Measurements from ENCODE around the gene S100A7.

S100A7 gene

DNA sequence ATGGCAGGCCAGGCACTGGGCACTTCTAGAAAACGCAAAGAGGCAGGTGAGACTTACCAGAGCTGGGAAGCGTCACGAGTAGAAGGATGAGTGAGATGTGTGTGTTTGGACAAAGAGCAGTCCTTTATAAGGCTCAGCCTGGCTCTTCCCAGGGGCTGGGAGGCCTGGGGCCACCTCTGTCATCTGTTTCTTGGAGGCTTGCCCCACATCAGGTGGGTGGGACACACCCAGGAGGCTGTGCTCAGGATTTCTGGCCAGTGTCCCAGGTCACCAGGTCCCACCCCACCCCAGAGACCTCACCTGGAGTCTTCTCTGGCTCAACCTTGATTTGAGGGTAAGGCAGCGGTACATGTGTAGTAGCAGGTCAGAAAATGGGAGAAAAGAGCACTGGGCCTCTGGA lies at the start of gene S100A7:
Gene S100A7, minus strand, starts transcription at position 101 of the 400 bp plus-strand sequence. CDS start 1,638 bp downstream, outside the sequence.
- no peak for DNase-seq (ENCODE audit: low read depth, low spot score)

DNA sequence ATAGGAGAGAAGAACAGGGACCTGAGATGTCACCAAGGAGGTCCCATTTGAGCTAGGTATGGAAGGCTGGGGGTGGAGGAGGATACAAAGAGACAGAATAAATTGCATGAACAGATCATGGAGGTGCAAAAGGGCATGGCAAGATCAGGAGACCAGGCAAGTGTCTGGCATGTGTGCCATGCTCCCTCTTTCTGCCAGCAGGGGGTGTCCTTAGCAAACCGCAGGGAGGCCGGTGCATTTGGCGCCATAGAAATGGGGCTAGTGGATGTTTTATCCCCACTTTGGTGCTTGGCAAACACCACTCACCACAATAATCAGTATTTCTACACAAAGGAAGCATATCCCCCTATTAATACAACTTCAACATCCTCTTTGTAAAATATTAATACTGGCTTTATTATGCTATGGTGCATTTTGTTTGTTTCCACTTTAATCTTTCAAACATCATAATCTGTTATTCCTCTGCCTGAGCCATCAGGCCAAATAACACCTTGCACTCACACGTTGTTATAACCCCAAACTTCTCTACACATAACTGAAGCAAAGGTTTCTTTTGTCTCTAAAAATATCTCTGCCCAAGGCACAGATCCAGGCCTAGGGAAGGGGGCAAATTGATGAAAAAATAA lies 49.4 kb upstream of the S100A7 start:
- DNase-seq (ENCODE audit: low read depth, low spot score) = peak; percentile 39

DNA sequence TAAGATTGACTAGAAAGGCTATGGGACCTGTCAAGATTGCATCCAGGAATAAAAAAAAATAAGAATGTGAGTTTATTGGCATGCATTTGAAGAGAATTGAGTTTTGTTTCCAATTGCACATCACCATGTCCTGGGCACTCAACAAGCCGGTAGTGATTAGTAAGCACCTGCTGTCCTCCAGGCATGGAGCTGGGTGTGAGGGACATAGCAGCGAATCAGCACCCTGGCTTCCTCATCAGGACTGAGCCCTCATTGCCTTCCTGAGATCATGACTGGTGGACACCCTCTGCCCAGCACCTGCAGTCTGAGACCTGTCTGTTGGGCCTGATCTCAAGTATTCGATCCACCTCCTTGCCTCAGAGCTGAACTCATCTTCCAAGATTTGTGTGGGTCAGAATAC lies 48.6 kb upstream of the S100A7 start:
- no peak for DNase-seq (ENCODE audit: low read depth, low spot score)

DNA sequence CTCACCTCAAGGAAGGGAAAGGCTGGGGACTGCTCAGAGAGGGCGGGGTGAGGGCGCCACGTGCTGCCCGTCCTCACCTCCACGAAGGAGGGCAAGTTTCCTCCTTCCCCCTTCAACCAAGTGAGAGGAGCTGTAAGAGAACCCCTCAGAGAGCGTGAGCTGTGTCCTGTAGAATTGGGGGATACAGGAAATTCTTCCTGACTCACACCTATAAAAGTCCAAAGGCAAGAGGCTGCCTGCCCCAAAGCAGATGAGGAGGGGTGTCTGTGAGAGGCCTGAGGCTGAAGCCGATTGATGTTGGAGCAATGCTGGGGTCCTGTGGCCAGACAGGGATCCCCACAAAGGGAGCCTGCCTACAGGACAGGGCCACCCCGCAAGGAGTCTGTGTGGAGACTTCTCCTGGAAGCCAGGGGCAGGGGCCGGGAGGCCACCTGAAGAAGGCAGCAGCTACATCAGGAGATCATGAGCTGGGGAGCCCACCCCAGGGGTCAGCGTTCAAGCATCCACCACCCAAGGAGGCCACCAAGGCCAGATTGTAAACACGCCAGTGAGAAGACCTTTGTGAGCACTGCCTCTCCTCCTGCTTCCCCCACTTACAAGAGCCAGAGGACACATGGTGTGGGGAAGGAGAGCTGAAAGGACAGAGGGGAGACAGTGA lies 47.6 kb upstream of the S100A7 start:
- no peak for DNase-seq (ENCODE audit: low read depth, low spot score)

DNA sequence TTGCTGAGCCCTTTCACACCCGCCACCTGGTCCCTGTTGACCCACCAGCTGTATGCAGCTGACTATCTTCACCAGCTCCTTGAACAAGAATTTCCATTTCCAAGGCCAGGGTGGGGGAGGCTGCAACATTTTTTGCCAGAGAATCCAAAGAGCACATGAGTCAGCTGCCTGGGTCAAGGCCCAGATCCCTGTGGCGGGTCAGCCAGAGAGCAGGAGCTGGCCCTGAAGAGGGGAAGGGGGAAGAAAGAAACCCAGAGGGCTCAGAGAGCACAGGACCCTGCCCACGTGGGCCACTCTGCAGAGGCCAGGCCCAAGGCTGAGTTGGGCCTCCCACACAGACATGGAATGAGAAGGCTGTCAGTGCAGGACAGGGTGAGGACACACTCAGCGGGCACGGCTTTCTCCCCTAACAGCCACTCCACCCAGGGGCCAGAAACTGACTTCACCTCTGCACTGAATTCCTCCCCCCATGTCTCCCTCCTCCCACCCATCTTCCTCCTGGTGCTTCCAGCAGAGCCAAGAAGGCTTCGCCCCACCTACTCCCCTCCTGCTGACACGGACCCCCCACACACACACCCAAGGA lies 46.5 kb upstream of the S100A7 start:
- DNase-seq (ENCODE audit: low read depth, low spot score) = peak; percentile 89

DNA sequence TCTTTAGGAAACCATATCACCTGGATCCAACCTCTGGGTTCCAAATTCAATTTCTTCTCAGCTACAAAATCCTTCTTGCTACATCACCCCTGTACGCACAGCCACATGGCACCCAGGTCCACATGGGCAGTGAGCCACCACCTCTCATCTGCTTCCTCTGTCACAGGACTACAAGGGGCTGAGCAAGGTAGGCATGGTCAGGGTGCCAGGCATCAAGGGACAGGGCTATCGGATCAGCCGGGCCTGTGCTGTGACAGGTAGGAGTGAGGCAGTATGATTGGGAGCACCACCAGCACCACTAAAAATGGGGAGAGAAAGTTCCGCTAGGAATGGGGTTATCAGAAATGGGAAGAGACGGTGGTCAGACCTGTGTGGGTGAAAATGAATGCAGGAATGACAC lies 45.9 kb upstream of the S100A7 start:
- DNase-seq (ENCODE audit: low read depth, low spot score) = no peak

DNA sequence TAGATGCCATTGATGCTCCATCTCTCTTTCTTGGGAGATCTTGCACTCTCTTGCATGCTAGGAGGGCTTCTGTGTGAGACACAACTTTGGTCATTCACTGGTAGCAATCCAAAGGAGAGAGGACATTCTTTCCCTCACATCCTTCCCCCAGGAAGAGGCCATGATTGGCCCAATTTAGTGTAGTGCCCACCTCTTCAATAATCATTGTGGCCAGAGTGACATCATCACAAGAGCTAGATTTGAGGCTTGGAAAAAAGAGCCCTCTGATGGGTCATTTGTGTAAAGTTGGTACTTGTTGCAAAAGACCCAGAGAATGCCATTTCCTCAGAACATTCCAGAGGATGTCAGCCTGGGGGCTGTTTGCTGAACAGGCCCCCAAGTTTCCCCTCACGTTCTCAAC lies 45.1 kb upstream of the S100A7 start:
- no peak for DNase-seq (ENCODE audit: low read depth, low spot score)

DNA sequence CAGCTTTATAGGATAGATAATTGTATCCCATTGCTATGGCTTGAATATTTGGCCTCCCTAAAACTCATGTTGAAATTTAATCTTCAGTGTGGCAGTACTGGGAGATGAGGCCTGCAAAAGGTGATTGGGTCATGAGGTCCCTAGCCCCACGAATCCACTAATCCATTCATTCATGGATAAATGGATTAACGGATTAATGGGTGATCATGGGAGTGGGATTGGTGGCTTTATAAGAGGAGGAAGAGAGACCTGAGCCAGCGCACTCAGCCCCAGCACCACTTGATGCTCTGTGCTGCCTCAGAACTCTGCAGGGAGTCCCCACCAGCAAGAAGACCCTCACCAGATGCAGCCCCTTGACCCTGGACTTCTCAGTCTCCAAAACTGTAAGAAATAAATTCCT lies 43.3 kb upstream of the S100A7 start:
- DNase-seq (ENCODE audit: low read depth, low spot score) = no peak

DNA sequence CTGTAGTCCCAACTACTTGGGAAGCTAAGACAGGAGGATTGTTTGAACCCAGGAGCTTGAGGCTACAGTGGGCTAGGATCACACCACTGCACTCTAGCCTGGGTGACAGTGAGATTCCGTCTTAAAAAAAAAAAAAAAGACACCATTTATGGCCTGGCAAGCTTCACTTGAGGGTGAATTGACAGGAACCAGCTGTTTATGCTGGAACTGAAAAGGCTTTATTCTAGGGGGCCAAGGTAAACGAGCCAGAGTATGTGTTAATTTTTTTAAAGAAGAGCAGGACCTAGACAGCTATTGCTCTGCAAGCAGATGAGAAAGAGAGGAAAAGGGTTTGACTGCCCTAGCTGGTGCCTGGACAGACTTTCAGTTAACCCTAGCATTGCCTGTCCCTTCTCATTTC lies 38.3 kb upstream of the S100A7 start:
- no peak for DNase-seq (ENCODE audit: low read depth, low spot score)

DNA sequence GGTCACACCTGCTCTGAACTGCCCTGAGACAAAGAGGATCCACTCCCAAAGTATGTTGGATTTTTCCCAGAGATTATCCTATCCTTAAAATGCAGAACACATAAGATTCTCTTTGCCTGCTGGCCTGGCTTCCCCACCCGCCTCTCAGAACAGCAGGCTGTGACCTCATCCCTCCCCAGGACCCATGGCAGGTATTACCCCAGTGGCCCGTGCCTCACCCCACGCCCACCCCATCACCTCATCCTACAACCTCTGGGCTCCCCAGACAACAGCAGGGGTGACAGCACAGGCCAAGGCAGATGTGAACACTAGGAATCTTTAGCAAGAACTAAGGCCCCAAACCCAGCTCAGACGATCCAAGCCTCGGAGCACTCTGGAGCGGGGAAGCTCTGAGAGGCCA lies 35.1 kb upstream of the S100A7 start:
- DNase-seq (ENCODE audit: low read depth, low spot score) = no peak

DNA sequence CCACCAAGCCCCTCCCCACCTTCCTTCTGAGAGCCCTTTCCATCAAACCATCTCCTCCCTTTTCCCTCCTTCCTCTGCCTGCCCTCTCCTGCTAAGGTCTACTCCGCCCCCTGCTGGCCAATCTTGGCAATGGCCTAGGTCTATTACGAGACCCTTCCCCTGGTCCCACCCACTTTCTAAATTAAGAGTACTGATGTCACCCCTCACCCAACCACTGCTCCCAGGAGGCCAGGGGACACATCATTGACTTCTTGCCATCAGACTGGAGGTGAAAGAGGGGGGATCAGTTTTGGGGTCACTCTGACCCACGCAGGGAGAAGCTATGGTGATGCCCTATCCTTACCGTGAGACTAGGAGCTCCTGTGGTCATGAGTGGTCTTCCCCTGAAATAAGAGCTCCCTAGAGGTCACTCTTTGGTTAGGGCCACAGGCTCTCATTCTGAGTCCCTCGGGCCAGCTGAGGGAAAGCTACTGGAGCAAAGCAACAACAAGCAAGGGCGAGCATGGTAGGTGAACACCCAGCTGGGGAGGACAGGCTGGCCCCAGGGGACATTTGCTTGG lies 34.6 kb upstream of the S100A7 start:
- peak; percentile 83 for DNase-seq (ENCODE audit: low read depth, low spot score)

DNA sequence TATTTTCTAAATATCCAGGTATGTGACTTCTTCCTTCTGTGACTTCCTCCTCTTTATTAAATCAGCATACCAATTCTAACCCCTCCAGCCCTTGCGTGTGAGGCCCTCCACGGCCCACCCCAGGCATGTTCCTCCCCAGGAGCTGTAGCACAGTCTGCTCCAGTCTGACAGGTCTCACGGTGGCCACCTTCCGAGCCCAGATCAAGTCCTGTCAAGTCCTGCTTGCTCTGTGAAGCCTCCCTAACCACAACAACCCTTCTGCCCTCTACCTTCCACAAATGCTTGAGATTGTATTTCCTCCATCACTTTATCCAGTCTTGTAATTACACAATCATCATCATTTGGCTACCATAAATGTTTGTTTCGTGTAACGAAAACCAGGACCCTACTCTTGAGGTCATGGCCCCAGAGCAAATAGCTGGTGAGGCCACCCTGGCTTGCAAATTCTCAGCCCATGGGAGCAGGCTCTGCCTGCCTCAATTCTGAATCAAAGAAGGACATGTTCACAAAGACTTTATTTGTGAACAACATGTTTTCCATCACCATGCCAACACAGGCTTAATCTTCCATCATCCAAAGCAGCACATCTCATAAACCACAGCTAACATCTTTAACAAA lies 33.0 kb upstream of the S100A7 start:
- DNase-seq (ENCODE audit: low read depth, low spot score) = no peak

DNA sequence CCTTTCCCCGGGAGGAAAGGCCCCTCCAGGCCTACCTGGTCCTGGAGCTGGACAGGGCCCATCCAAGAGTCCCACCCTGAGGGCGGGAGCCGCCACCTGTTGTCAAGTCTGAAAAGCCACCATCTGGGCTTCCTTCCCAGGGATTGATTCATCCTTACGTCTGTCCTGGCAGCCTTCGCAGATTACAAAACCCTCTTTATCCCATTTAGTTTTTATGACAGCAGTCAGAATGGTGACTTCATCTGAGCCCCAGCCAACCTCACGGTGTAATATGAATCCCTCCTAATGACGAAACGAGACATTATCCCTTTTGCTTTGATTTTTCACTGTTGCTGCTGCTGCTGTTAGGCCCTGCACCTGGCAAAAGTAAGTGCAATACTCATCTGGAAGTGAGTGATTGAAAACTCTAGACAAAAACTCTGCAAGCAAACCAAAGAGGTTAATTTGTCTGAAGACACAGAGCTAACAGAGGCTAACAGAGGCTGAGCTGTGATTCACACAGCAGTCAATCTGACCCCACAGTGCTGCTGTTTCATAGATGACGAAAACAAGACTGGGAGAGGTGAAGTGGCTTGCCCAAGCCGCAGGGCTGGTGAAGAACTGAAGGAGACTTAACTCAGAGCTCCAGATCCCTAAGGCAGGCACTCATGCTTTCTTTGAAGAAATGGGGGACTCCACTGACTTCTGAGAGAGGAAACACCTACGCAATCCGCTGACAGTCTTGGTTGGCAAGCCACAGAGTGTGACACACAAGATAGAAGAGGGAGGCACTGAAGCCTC lies 30.0 kb upstream of the S100A7 start:
- peak; percentile 85 for DNase-seq (ENCODE audit: low read depth, low spot score)

DNA sequence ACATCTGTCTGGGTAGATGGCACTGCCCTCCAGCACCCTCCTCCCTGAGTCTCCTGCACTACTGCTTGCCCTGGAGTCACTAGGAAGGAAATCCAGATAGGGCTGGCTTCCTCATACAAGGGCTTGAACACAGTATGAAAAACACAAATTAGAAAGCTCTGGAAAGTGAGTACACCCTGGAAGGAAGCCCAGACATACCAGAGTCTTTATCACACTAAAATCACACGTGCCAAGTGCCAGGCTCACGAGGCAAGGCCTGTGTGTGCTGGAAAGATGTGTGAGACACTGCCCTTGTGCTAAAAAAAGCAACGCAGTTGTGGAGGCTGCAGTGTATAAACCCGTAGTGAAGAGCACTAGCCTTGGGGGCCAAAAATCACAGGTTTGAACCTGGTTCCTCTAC lies 28.3 kb upstream of the S100A7 start:
- DNase-seq (ENCODE audit: low read depth, low spot score) = peak; percentile 76

DNA sequence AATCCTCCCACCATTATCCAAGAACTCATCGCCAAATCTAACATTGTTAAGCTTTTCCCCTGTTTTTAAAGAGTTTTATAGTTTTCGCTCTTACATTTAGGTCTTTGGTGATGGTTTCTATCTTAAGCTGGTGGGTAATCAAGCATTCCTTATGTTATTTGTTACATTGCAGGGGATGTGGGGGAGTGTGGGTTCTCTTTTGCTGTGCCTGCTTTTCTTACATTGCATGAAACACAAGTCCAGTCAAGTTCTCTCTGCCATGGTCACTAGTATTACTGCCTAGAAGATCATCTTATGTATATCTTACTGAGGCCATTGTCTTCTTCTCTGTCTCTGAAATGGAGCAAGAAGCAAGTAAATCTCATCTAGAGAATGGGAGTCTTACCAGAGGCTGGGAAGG lies 27.3 kb upstream of the S100A7 start:
- no peak for DNase-seq (ENCODE audit: low read depth, low spot score)

DNA sequence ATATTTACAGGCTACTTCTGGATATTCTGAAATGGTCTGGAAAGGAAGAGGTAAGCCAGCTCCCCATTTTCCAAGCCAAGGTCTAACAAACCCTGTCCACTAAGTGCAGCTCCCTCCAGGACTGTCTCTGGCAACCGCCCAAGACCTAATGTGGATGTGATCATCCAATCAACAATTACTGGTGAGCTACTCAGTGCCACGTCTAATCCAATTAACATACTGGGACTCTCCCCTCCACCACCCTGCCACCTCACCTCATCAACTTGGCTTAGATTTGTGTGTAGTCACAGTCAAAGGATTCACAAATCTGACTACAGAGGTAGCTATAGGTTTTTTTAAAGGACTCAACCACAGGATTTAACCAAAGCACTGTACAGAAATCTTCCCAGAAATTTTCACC lies 25.4 kb upstream of the S100A7 start:
- no peak for DNase-seq (ENCODE audit: low read depth, low spot score)

DNA sequence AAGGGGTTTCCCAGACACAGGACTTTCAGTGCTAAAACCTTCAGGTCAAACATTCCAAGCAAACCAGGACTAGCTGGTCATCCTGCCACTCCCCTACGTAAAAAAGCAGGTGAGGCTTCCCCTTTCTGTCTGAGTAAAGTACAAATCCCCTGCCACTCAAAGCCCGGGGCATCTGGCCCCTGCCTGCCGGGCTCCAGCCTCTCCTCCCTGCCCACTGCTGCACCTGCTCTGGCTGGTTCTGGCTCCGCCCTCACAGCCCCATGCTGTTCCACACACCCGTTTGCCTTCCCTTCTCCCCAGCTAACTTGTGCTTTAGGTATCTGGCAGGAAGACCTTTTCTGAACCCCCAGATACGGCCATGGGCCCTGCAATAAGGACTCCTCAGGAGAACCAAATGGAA lies 23.3 kb upstream of the S100A7 start:
- no peak for DNase-seq (ENCODE audit: low read depth, low spot score)

DNA sequence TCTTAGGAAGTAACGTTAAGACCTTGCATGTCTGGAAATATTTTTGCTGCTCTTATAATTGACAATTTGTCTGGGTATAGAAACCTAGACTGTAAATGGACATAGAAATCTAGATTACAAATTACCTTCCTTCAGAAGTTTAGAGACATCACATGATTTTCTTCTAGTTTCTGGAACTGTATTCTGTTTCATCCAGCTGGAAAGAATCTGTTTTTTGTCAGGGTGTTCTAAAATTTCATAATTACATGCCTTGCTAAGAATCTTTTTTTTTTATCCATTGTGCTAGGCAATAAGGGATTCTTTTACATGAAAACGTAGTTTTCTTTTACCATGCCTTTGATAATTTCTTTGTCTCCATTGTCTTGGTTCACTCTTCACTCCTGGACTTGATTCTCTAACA lies 20.7 kb upstream of the S100A7 start:
- no peak for DNase-seq (ENCODE audit: low read depth, low spot score)

DNA sequence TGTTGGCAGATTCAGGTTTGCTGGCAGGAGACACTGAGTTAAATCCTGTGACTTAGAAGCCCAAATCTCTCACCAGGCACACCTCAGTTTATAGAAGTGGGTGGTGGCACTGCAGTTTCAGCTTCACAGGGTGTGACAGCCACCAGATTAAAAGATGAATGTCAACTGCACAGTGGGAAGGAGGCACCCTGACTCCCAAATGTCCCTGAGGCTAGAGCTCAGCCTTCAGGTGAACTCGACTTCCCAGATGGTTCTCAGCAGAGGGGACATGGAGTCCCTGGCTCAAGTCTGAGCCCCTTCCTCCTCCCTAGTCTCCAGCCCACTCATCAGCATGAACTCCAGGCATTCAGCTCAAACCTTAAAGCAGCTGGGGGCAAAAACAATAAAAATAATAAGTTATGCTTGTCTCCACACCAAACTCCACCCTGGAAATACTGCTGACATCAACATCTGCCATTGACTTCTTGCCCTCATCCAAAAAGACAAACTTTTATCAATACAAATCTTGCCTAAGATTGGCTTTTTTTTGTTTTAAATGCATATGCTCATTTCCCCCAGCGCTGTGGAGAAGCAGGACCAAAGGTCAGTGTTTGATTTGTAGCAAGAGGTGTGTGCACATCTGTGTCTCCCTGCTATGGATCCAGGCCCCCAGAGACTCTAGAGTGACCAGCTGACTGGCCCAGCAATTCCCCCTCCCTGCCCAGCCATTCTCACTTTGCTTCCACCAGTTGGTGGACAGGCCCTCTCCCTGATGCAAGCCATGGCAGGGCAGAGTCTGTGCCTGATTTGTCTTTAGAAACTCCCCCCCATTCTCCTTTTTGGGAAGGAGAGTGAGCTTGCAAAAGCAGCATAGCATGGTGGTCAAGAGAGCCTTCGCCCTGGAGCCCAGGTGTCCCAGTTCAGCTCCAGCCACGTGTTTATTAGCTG lies 18.5 kb upstream of the S100A7 start:
- no peak for DNase-seq (ENCODE audit: low read depth, low spot score)

DNA sequence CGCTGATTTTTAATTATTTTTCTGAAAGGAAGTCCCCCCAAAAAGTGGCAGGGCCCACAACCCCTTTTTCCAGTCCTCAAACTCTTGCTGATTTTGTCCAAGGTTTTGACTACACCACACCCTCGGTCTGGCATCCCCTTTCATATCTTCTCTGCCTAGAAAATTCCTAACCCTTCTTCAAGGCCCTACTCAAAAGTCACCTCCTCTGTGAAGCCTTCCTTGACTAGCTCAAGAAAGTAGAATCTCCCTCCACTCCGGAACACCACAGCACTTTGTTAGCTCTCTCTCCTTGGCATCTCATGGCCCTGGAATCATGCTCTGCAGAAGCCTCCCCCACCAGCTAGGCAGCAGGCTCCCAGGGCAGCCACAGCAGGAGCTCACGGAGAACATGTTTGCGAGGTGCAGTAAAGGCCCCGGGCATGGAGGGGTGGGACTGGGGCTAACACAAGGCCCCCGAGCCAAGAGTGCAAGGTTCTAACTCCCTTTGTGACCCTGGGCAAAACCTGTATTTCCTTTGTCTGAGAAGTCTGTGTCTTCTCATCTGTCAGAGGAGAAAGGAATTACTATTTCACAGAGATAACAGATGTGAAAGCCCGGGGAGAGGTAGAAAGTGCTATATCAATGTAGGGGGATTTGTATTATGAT lies 17.7 kb upstream of the S100A7 start:
- no peak for DNase-seq (ENCODE audit: low read depth, low spot score)

Data from astrocyte of the hippocampus (primary cell).